SK-N-SH treated with all-trans-retinoic acid at 6 μM for 48 hours (cell line): ENCODE measurements around the gene HECTD4.

Experiments used
- CREB5 ChIP-seq: fragments of 250-450 bp; sonication (Bioruptor Pico); IDR thresholded peaks from 2 replicates; pipeline ENCODE4 v1.5.1; 2020; ENCODE audit warnings: low read depth, mild to moderate bottlenecking, moderate library complexity
- OSR1 ChIP-seq: fragments of 250-450 bp; sonication (Bioruptor Pico); IDR thresholded peaks from 2 replicates; pipeline ENCODE4 v1.8.0; 2022; ENCODE audit warnings: moderate library complexity, mild to moderate bottlenecking, inconsistent platforms
- ZC3H10 ChIP-seq: fragments of 250-450 bp; sonication (Bioruptor Pico); IDR thresholded peaks from 2 replicates; pipeline ENCODE4 v1.5.1; 2021; ENCODE audit warnings: mild to moderate bottlenecking, moderate library complexity

DNA sequence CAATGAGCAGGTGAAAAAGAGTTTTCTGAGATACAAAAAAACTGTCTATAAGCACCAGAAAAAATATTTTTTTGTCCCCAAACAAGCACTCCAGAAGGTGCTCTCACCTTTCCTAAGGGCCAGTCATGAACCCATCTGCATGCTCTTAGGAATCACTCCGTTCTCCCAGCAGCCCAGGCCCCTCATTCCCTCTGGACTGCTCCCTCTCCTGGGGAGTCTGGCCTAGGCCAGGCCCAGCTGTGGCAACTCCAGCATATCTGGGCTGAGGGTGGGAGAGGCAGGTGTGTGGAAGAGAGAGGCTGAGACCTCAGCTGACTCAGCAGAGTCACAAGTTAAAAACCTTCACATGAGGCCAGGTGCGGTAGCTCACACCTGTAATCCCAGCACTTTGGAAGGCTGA is 202.3 kb downstream of the HECTD4 start:
- TF ChIP-seq OSR1 (CRISPR knock-in tag) (no peak), CREB5 (CRISPR knock-in tag) (no peak), ZC3H10 (CRISPR knock-in tag) (no peak)
